Pulmonary artery endothelial cell (primary cell): ENCODE data around the gene G6PC1. TPM values are rescaled to one million over a fixed set of nuclear protein-coding genes. Genes with fewer than 3 reads are reported as not detected.
"Not testable (repeated sequence)": the region's sequence is repeated elsewhere in the genome, so short reads cannot be mapped to it uniquely, and the experiment has no call there.

Experiments used
- DNase-seq: peaks from one replicate; pipeline ENCODE4 v3.0.0-alpha.2; 2011; ENCODE audit warnings: low read depth, low spot score
- total RNA-seq: library from RNA; depleted of rRNA; stranded (reverse); fragments of >200 nt; gene quantifications from 2 replicates; pipeline ENCODE4 v1.2.3, GENCODE V29; 2014

Gene G6PC1
- total RNA-seq, 1 donor from 2014 or later = not detected

DNA sequence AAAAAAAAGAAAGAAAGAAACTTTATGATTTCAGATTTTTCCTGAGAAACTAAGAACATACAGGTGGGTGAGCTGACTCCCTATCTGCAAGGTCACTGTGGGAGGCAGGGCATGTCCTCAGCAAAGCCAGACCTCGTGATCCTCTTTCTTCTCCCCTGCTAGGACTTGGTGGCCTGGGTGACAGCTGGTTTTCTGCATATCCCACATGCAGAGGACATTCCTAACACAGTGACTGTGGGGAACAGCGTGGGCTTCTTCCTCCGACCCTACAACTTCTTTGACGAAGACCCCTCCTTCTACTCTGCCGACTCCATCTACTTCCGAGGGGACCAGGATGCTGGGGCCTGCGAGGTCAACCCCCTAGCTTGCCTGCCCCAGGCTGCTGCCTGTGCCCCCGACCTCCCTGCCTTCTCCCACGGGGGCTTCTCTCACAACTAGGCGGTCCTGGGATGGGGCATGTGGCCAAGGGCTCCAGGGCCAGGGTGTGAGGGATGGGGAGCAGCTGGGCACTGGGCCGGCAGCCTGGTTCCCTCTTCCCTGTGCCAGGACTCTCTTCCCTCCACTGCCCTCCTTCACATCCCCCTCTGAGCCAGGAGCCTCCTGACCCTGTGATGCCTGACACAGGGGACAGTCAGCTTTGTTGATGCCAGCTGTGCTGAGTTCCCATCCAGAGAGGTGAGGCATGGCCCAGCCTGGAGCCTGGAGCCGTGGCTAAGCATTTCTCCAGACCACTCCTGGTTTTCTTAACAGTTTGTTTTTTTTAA is 26.5 kb upstream of the G6PC1 start:
- not testable (repeated sequence) for DNase-seq

DNA sequence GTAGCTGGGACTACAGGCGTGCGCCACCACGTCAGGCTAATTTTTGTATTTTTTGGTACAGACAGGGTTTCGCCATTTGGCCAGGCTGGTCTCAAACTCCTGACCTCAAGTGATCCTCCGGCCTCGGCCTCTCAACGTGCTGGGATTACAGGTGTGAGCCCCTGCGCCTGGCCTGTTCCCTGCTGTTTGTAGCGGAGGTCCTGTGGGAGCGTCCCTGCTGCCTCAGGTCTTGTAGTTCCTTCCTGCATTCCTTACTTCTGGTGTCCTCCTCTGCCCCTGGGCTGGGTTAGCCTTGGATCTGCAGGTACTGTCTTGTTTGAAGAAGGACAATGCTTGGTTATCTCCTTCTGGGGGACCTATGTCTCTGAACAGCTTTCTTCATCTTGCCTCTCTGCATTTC is 23.6 kb upstream of the G6PC1 start:
- DNase-seq = no peak

DNA sequence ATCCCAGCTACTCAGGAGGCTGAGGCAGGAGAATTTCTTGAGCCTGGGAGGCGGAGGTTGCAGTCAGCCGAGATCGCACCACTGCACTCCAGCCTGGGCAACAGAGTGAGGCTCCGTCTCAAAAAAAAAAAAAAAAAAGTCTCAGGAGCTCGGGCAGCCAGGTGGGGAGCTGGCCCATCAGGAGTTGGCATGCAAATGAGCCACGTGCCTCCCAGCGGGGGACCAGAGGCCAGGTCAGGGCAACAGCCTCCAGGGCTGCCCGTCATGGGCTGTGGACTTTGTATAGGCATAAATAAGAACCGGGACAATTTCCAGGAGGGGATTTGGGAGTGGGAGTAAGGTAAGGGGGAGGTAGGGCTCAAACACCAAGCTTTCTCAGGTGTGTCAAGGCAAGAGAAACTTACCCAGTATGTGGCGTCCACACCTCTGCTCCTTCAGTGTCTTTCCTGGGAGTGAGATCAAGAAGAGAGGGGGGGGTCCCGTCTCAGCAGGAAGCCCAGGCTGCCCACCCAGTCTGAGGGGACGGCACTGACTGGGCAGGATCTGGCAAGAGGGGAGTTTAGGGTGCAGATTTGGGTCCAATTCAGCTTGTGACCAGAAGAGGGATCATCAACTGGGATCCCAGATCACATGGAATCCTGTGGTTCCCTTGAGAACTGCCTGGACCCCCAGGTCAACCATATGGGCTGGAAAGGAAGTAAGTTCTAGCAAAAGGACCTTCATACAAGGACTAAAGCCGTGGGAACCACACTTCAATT is 22.3 kb upstream of the G6PC1 start:
- no peak for DNase-seq

DNA sequence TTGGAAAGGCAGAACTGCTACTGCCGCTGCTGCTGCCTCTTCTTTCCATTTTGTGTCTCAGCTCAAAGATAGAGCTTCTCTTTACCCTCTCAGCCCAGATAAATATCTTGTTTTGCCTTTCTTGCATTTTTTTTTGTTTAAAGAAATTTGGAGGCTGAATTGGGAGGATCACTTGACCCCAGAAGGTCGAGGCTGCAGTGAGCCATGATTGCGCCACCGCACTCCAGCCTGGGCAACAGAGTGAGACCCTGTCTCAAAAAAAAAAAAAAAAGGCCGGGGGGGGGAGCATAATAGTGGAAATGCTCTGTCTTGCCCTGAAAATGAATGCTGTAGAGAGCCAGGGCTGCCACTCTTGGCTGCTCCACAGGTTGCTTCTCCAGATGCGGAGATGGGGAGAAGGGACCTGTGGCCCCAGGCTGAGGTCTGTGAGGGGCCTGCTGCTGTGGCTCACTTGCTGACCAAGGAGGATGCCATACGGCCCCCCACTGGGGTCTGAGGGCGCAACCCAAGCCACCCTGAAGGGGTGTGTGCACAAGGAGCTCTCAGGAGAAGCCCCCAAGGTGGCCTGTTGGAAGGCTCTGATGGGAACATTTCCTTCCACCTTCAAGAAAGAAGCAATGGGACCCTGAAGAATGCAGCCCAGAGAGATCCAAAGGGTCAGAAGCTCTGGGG is 21.5 kb upstream of the G6PC1 start:
- no peak for DNase-seq

DNA sequence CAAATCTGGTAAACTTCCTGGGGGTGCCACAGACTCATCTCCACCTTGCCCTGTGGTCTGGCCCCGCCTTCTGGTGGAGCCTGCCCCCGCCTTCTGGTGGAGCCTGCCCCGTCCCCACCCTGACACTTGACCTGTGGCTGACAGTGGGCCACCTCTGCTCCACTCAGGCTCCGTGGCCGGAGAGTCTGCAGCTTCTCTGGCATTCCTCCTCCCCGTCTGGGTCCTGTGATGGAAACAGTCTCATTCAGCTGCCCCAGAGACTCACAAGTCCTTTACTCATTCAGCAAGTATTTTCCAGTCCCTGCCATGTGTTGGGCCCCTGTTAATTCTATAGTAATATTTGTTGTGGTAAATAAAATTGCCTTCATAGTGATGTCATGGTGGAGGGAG is 21.0 kb upstream of the G6PC1 start:
- no peak for DNase-seq

DNA sequence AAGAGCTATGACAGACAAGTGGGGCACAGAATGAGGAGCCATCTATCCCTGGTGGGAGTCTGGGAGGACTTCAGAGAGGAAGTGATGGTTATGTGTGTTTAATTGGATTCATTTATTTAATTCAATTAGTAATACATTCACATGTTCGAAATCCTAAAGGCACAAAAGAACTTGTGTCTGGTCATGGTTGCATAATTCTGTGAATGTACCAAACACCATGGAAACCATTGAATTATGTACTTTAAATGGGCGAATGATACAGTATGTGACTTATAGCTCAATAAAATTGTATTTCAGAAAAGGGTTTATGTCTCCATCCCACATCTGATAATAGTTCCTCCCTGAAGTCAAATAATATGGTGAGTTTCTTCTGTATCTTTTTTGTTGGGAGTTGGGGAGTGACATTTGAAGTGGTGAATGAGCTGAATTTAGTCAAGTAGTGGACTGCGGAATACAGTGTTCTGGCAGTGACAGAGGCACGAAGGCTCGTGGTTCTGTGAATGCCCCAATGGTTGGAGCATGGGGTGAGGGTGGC is 19.8 kb upstream of the G6PC1 start:
- DNase-seq = no peak

DNA sequence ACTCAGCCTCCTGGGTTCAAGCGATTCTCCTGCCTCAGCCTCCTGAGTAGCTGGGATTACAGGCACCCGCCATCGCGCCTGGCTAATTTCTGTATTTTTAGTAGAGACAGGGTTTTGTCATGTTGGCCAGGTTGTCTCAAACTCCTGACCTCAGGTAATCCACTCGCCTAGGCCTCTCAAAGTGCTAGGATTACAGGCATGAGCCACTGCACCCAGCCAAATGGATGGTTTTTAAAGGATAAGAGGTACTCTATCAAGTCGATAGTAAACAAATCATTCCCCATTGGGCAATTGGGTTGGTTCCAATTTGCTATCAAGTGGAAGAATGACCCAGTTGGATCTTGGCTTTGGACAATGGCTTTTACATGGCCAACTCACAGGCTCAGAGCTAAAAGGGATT is 18.9 kb upstream of the G6PC1 start:
- DNase-seq = not testable (repeated sequence)

DNA sequence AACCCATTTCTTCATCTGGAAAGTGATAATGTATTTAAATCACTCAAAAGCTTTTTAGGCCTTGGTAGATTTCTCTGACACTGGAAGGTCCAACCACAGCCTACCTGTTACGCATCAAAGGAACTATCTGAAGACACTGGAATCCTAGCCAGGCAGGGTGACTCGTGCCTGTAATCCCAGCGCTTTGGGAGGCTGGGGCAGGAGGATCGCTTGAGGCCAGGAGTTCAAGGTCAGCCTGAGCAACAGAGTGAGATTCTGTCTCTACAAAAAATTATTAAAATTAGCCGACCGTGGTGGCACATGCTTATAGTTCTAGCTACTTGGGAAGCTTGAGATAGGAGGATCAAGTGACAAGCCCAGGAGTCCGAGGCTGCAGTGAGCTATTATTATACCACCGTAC is 18.4 kb upstream of the G6PC1 start:
- no peak for DNase-seq

DNA sequence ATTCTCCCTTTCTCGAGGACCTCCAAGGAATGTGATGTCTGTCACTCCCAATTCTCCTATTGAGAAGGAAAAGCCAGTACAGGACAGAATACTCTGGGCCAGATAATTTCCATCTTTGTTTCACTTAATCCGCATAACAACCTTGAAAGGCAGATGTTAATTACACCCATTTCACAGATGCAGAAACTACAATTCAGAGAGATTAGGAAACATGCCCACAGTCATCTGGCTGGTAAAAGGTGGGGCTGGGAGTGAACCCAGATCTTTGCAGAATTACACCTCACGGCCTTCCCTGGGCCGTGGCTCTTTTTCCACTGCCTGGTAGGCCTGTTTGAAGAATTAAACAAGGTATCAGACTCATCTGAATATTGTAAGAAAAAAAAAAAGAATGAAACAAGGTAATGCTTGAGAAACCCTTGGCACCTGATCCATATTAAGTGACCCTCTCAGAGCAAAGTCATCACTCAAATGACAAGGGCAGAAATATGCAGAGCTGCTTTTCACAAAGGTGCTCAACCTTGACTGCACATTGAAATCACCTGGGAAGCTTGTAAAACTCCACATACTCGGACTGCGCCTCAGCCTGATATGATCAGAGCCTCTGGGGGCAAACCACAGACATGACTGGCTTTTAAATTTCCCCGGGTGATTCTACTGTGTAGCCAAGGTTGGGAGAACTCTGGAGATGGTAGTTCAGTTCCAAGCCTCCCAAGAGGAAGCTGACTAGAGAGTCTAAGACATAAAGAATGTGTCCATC is 16.6 kb upstream of the G6PC1 start:
- DNase-seq = no peak

DNA sequence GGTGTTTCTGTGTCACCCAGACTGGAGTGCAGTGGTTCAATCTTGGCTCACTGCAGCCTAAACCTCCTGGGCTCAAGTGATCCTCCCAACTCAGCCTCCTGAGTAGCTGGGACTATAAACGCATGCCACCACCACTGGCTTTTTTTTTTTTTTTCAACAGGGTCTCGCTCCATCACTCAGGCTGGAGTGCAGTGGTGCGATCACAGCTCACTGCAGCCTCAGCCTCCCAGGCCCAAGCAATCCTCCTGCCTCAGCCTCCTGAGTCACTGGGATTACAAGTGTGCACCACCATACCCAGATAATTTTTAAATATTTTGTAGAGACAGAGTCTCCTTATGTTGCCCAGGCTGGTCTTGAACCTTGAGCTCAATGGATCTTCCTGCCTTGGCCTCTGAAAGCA is 14.8 kb upstream of the G6PC1 start:
- not testable (repeated sequence) for DNase-seq

DNA sequence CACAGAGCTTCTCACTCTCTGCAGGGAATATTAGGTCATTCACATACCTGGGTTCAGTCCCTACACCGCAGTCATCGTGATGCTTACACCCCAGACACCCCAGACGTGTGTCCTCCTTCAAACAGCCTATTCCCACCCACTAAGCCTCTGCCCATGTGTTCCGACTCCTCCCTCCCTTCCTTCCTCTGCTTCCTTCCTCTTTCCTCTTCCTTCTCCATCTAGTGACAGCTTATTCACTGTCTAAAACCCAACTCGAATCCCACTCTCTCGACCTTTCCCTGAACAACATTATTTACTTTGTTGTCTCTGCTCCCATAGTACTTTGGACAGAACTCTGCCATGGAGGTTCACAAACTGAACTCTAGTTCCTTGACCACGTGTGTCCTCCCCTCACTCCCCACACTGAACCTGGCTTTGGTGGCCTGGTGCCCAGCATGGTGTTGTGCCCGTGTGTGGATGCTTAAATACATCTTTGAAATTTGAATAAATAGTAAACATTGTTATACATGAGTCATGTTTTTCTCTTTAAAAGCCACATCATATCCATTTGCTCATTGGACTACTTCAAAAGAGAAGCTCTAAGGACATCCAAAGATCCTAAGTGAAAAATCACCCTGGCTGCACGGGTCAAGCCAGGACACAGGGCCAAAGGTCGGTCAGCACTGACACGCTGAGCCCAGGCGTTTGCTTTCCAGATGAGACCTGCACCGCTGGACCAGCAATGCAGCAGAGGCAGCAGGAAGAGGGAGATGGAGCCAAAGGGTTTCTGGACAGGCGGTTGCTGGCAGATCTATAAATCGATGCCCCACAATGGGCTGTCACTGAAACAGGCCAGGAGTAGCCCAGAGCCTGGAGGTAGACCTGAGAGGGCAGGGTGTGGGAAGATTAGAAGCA is 14.1 kb upstream of the G6PC1 start:
- no peak for DNase-seq

DNA sequence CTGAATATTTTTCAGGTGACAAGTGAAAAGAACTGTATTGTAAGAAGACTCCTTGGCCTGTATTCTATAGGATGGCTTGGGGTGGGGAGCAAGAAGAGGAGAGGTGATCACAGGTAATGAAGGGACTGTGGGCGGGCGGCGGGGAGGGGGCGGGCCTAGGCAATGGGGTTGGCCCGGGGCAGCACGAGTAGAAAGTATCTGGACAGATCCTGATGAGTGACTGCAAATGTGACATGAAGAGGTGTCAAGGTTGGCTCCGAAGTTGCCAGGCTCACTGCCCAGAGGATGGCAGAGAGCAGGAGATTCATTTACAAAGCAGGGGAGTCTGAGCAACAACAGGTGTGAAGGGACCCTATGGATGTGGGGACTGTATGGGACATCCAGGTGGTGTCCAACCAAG is 10.8 kb upstream of the G6PC1 start:
- no peak for DNase-seq

DNA sequence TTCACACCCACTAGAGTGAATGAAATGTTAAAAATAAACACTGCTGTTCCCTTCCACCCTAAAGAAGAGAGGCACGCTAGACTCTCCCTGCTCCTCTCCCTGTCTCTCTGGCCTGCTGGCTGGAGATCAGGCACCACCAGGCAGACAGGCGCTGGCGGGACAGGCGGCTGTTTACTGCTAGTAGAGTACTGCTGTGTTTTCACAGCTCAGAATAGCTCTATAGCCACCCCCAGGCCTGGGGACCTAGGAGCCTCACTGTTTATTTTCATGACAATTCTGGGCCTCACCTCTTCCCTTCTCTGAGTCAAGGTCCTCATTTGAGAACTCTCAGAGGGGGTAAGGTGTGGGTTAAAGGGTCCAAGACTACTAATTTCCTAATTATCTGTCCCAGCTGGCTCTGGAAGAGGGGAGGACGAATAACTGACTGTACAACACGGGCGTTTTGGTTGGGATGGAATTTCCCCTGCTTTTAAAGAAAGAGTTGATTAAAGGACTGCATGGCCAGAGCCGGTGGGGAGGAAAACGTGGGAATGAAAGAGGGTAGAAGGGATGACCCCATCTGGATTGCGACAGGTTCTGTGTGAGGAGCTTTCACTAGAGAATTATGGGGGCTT is 9.0 kb upstream of the G6PC1 start:
- no peak for DNase-seq

DNA sequence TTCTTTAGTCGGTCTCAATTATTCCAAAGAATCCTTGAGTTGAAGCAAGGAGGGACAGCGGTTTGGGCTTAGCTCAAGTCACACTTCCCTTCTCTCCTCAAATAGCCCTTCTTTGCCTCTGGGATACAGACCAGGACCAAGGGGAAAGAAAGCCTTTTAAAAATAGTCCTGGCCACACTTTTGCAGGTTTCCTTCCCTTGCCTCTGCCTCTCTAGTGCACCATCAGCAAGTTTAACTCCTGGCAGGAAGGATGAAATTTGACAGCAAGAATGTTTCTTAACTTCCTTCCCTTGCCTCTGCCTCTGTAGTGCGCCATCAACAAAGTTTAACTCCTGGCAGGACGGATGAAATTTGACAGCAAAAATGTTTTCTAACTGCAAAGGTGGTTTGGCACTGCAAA is 7.2 kb upstream of the G6PC1 start:
- DNase-seq = no peak

DNA sequence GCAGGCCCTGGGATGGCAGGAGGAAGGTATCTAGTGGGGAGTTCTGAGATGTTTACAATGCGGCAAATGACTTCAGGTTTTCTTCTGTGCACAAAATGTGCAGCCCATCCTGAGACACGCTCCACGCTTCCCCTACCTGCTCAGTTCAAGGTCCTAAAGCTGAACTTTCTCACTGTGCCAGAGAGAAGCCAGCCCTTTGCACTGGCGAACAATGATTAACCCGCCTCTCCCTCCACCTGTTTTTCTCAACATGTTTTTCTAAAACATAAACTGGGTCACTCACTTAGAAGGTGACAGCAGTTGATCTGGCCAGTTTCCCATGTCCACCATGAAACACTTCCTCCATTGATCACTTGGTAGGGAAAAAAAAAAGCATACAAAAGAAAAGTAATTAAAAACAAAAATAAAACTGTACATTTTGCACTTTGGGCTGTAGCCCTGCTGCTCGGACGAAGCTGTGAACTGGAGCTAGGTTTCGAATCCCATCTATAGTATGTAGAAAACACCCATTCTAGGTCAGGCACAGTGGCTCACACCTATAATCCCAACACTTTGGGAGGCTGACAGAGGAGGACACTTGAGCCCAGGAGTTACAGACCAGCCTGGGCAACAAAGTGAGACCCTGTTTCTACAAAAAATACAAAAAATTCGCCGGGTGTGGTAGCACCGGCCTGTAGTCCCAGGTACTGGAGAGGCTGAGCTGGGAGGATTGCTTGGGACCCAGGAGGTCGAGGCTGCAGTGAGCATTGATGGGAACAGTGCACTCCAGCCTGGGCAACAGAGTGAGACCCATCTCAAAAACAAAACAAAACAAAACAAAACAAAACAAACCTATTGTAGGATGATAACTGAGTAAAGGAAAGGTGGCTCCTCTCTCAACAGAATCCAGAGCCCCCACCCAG is 6.1 kb upstream of the G6PC1 start:
- no peak for DNase-seq

DNA sequence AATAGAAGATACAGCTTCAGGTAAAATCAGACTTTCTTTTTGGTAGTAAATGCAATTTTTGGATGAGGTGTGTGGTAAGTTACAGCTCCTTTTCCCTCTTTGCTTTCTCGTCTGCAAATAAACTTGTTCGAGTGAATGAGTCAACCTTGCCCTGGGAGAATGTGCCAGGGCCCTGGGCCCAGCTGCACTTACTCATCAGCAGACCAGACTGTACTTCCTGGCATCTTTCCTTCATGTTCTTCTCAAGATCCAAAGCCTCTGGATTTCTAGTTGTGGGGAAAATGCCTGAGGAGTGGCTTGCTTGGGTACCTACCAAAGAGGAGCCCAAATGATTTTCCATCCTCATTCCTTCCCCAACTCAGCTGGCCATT is 5.4 kb upstream of the G6PC1 start:
- peak; percentile 81 for DNase-seq

DNA sequence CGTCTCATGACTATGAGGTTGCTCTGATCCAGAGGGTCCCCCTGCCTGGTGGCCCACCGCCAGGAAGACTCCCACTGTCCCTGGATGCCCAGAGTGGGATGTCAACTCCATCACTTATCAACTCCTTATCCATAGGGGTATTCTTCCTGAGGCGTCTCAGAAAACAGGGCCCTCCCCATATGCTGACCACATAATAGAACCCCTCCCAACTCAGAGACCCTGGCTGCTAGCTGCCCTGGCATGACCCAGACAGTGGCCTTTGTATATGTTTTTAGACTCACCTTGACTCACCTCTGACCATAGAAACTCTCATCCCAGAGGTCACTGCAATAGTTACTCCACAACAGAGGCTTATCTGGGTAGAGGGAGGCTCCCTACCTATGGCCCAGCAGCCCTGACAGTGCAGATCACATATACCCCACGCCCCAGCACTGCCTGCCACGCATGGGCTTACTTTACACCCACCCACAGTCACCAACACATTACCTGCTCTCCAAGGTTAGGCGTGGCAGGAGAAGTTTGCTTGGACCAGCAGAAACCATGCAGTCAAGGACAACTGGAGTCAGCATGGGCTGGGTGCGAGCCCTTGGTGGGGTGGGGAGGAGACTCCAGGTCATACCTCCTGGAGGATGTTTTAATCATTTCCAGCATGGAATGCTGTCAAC is 2.3 kb upstream of the G6PC1 start:
- DNase-seq = no peak

DNA sequence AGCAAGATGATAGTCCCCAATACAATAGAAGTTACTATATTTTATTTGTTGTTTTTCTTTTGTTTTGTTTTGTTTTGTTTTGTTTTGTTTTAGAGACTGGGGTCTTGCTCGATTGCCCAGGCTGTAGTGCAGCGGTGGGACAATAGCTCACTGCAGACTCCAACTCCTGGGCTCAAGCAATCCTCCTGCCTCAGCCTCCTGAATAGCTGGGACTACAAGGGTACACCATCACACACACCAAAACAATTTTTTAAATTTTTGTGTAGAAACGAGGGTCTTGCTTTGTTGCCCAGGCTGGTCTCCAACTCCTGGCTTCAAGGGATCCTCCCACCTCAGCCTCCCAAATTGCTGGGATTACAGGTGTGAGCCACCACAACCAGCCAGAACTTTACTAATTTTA is 618 bp upstream of the G6PC1 start:
- not testable (repeated sequence) for DNase-seq
